ENCODE data around the gene CDC14A.

DNA sequence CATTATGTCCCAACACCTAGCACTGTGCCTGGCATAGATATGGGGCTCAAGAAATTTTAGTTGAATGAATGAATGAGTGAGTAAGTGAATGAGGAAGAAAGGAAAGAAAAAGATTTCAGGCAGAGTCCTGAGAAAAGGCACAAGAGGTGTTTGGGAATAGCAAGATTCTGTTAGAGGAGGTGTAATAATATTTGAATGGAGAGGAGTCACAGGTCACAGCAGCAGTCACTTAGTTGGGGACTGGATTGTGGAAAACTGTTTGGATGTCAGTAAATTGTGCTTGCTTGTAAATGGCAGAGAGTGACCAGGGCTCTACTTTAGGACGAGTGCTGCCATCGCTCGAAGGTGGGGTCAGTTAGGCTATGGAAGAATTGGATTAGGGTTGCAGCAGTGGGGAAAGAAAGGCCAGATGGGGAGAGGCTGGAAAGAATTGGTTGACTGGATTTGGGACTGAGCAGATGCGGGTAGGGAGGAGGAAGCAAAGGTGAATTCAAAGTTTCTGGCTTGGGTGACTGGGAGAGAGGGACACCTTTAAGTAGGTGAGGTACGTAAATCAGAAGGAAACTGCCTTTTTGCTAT, 9.3 kb downstream of the CDC14A start:
- TF ChIP-seq, protein P1, sequence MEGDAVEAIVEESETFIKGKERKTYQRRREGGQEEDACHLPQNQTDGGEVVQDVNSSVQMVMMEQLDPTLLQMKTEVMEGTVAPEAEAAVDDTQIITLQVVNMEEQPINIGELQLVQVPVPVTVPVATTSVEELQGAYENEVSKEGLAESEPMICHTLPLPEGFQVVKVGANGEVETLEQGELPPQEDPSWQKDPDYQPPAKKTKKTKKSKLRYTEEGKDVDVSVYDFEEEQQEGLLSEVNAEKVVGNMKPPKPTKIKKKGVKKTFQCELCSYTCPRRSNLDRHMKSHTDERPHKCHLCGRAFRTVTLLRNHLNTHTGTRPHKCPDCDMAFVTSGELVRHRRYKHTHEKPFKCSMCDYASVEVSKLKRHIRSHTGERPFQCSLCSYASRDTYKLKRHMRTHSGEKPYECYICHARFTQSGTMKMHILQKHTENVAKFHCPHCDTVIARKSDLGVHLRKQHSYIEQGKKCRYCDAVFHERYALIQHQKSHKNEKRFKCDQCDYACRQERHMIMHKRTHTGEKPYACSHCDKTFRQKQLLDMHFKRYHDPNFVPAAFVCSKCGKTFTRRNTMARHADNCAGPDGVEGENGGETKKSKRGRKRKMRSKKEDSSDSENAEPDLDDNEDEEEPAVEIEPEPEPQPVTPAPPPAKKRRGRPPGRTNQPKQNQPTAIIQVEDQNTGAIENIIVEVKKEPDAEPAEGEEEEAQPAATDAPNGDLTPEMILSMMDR (IDR thresholded peaks at IDR 0.05; ENCODE audit: low read depth, low read length, poor library complexity, severe bottlenecking) = no peak
- no peak for TF ChIP-seq EZH2phosphoT487 (IDR thresholded peaks at IDR 0.05; ENCODE audit: borderline replicate concordance, low read length)

Measured in DOHH2 (cell line).